Activated T-helper 1 cell treated with Interleukin-2 at 50 U/mL for 16 hours (primary cell): ENCODE data around the gene ITGA11.

Source experiments
- DNase-seq: peaks from one replicate; pipeline ENCODE4 v3.0.0-alpha.2; 2020; ENCODE audit warnings: low read depth

ITGA11 gene

GRCh38 chr15:68389041-68389930 is 42.7 kb downstream of the ITGA11 start:
- DNase-seq = no peak

- no peak for DNase-seq
Observed at GRCh38 chr15:68387381-68388143, 44.4 kb downstream of the ITGA11 start.

- no peak for DNase-seq
Observed at GRCh38 chr15:68386587-68387288, 45.2 kb downstream of the ITGA11 start.

GRCh38 chr15:68385671-68386586 is 46.0 kb downstream of the ITGA11 start:
- no peak for DNase-seq

- DNase-seq = no peak
Observed at GRCh38 chr15:68385240-68385561, 46.8 kb downstream of the ITGA11 start.

- DNase-seq = no peak
Observed at GRCh38 chr15:68384451-68385239, 47.3 kb downstream of the ITGA11 start.

- no peak for DNase-seq
Observed at GRCh38 chr15:68383161-68384074, 48.5 kb downstream of the ITGA11 start.

- DNase-seq = no peak
Observed at GRCh38 chr15:68382286-68383007, 49.5 kb downstream of the ITGA11 start.

GRCh38 chr15:68380456-68380855 is 51.5 kb downstream of the ITGA11 start:
- DNase-seq = no peak

- DNase-seq = no peak
Observed at GRCh38 chr15:68379759-68380290, 52.1 kb downstream of the ITGA11 start.

- DNase-seq = no peak
Observed at GRCh38 chr15:68379058-68379758, 52.8 kb downstream of the ITGA11 start.

GRCh38 chr15:68378595-68378994 is 53.4 kb downstream of the ITGA11 start:
- no peak for DNase-seq

- DNase-seq = no peak
Observed at GRCh38 chr15:68377766-68378165, 54.2 kb downstream of the ITGA11 start.

GRCh38 chr15:68376447-68377060 is 55.4 kb downstream of the ITGA11 start:
- no peak for DNase-seq

GRCh38 chr15:68375716-68376220 is 56.2 kb downstream of the ITGA11 start:
- DNase-seq = no peak

GRCh38 chr15:68375191-68375631 is 56.8 kb downstream of the ITGA11 start:
- DNase-seq = no peak

- DNase-seq = no peak
Observed at GRCh38 chr15:68374168-68374745, 57.7 kb downstream of the ITGA11 start.
